Lower leg skin (tissue), 4 donors: ENCODE data around the gene RPS6KB2. TPM values are rescaled to one million over a fixed set of nuclear protein-coding genes. Genes with fewer than 3 reads are reported as not detected.

Experiments used
- DNase-seq, 2 donors: peaks; one replicate each; pipeline ENCODE4 v3.0.0-alpha.2; 2019; ENCODE audit warnings: low spot score in 2 of 2
- H3K4me3 ChIP-seq: fragments of 200-600 bp; sonication (generic); 2 replicates; pipeline ENCODE4 v1.5.1; 2017; ENCODE audit warnings: mild to moderate bottlenecking, low read depth; ENCODE audit not compliant: poor library complexity, severe bottlenecking
- POLR2A ChIP-seq, 2 donors: fragments of 450-650 bp; IDR thresholded peaks; one replicate each; pipeline ENCODE4 v1.6.1; 2016 to 2017; ENCODE audit warnings: antibody characterized with exemption in 2 of 2, mild to moderate bottlenecking in 1 of 2, moderate library complexity in 1 of 2
- WGBS, 2 donors: methylation state at CpG; one replicate each; pipeline ENCODE4 v1.1.5; 2018; 5-methylcytosine and 5-hydroxymethylcytosine counted together
- intact Hi-C: fragments of 100-400 bp; cut with DNase I; formaldehyde crosslinking; loops from one replicate; pipeline ENCODE4 v1.15.0; 2023; ENCODE audit warnings: low total_unique reads
- total RNA-seq, 4 donors: library from RNA; depleted of rRNA; stranded (reverse); fragments of >200 nt; gene quantifications; one replicate each; pipeline ENCODE4 v1.1.0, GENCODE V29; 2016
- TF ChIP-seq, protein P1 (sequence below), 3 donors: fragments of 450-650 bp; IDR thresholded peaks; one replicate each; pipeline ENCODE4 v1.5.1; 2016; ENCODE audit warnings: antibody characterized with exemption in 3 of 3, mild to moderate bottlenecking in 3 of 3, moderate library complexity in 2 of 3

RPS6KB2 gene
- total RNA-seq, 4 donors from 2014 or later, result 154 to 264 (median 203) TPM

DNA sequence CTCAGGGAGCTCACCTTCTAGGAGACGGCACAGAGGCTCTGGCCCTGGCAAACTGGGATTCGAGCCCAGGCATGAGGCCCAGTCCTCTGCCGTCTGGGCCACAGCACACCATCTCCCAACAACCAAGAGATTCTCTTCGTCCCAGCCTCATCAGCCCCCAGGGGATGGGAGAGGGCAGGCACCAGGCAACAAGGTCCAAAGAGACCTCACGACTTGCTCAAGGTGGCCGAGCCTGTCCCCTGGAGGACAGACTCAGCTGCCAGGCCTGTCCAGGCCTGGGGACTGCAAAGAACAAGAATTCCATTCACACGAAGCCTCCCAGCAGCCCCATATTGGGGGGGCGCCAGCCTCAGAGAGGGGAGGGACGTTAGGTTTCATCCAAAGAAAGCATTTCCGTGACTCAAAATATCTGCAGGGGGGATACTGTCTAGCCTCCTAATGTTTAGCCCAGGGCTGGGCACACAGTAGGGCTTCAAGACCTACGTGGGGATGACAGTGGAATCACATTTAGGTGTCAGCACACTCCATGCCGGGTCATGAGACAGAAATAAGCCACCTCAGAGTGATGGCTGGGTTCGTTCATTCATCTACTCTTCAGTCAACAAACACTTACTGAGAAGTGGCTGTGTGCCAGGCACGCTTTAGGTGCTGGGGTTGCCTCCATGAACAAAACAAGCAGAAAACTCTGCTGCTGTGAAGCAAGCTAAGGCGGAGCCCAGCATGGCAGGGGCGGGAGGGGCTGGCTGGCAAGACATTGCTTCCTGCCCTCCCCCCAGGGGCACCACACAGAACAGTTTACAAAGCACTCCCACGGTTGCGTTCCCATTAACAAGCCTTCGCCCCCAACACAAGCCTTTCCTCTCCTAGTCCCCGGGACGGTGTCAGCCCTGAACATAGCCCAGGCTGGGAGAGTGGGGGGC, 11.6 kb upstream of the RPS6KB2 start:
- WGBS, 2 donors, result 26 to 41% methylated on average over 19 to 21 of the region's 21 CpGs
- intact Hi-C loops, result no loop called here
- no peak for DNase-seq
- TF ChIP-seq POLR2A (IDR thresholded peaks at IDR 0.05), result no peak
- TF ChIP-seq, protein P1, sequence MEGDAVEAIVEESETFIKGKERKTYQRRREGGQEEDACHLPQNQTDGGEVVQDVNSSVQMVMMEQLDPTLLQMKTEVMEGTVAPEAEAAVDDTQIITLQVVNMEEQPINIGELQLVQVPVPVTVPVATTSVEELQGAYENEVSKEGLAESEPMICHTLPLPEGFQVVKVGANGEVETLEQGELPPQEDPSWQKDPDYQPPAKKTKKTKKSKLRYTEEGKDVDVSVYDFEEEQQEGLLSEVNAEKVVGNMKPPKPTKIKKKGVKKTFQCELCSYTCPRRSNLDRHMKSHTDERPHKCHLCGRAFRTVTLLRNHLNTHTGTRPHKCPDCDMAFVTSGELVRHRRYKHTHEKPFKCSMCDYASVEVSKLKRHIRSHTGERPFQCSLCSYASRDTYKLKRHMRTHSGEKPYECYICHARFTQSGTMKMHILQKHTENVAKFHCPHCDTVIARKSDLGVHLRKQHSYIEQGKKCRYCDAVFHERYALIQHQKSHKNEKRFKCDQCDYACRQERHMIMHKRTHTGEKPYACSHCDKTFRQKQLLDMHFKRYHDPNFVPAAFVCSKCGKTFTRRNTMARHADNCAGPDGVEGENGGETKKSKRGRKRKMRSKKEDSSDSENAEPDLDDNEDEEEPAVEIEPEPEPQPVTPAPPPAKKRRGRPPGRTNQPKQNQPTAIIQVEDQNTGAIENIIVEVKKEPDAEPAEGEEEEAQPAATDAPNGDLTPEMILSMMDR (IDR thresholded peaks at IDR 0.05), result no peak
- no peak overlapping the region for H3K4me3 ChIP-seq

GRCh38 chr11:67417425-67417824, 10.9 kb upstream of the RPS6KB2 start:
- TF ChIP-seq POLR2A (IDR thresholded peaks at IDR 0.05), result no peak
- TF ChIP-seq, protein P1 (IDR thresholded peaks at IDR 0.05), result no peak
- H3K4me3 ChIP-seq, result no peak overlapping the region
- DNase-seq, result no peak
- intact Hi-C loops, result no loop called here
- WGBS, 2 donors, result 65 to 70% methylated on average over 5 to 12 of the region's 12 CpGs

DNA sequence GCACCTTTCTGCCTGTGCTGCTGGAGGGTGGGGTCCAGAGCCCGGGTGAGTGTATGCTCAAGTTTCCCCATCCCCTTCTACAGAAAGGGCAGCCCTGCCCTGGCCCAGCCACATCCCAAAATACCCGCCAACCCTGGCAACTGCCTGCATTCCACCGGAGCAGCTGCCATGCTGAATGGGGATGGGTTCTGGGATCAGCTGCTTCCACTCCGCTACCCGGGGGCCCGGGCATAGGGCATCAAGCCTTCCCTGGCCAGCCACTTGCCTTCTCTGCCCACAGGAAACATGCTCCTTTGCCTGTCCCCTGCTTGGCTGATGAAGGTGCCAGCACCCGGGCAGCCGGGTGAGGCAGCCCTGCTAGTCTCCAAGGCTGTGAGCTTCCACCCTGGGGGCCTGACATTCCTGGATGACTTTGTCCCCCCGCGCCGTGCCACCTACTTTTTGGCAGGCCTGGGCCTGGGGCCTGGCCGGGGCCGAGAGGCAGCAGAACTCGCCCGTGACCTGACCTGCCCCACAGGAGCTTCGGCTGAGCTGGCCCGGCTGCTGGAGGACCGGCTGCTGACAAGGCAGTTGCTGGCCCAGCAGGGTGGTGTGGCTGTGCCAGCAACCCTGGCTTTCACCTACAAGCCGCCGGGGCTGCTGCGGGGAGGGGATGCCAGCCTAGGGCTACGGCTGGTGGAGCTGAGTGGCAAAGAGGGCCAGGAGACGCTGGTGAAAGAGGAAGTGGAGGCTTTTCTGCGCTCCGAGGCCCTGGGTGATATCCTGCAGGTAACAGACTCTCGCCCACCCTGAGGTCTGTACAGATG, 9.6 kb upstream of the RPS6KB2 start:
- TF ChIP-seq, protein P1 (IDR thresholded peaks at IDR 0.05), result no peak
- no peak for TF ChIP-seq POLR2A (IDR thresholded peaks at IDR 0.05)
- 37 to 45% methylated on average over 7 to 14 of the region's 26 CpGs for WGBS, 2 donors
- H3K4me3 ChIP-seq, result no peak overlapping the region
- intact Hi-C loops, result no loop called here
- DNase-seq, result no peak

- intact Hi-C loops, result no loop called here
- 84 to 89% methylated on average over 20 to 21 of the region's 21 CpGs for WGBS, 2 donors
- no peak for TF ChIP-seq POLR2A (IDR thresholded peaks at IDR 0.05)
- TF ChIP-seq, protein P1 (IDR thresholded peaks at IDR 0.05), result no peak
- no peak overlapping the region for H3K4me3 ChIP-seq
- DNase-seq, result no peak
These were observed 8.8 kb upstream of the RPS6KB2 start for GRCh38 chr11:67419325-67420049.

- 21 to 31% methylated on average over 13 to 15 of the region's 15 CpGs for WGBS, 2 donors
- DNase-seq, result no peak
- no peak for TF ChIP-seq POLR2A (IDR thresholded peaks at IDR 0.05)
- TF ChIP-seq, protein P1 (IDR thresholded peaks at IDR 0.05), result no peak
- peak overlapping the region; percentile 50 for H3K4me3 ChIP-seq
- intact Hi-C loops, result no loop called here
These were observed 8.1 kb upstream of the RPS6KB2 start for GRCh38 chr11:67420147-67420645.
